MG63 (cell line): ENCODE results near the gene ZNF691. TPM values are rescaled to one million over a fixed set of nuclear protein-coding genes. Genes with fewer than 3 reads are reported as not detected.
"Not testable (repeated sequence)": the region's sequence is repeated elsewhere in the genome, so short reads cannot be mapped to it uniquely, and the experiment has no call there.

ENCODE experiments used
- DNase-seq: peaks from one replicate; pipeline ENCODE4 v3.0.0-alpha.2; 2020
- H3K27me3 ChIP-seq: fragments of 250-450 bp; sonication (Bioruptor Pico); 2 replicates; pipeline ENCODE4 v1.5.1; 2020; ENCODE audit warnings: mild to moderate bottlenecking, moderate library complexity
- H3K36me3 ChIP-seq: fragments of 250-450 bp; sonication (Bioruptor Pico); 2 replicates; pipeline ENCODE4 v1.5.1; 2020; ENCODE audit warnings: mild to moderate bottlenecking, moderate library complexity
- H3K4me3 ChIP-seq: fragments of 250-450 bp; sonication (Bioruptor Pico); 2 replicates; pipeline ENCODE4 v1.5.1; 2020; ENCODE audit warnings: mild to moderate bottlenecking, moderate library complexity
- H3K9me3 ChIP-seq: fragments of 250-450 bp; sonication (Bioruptor Pico); 2 replicates; pipeline ENCODE4 v1.5.1; 2020; ENCODE audit warnings: mild to moderate bottlenecking, moderate library complexity
- total RNA-seq: library from RNA; depleted of rRNA; stranded (reverse); fragments of >200 nt; shearing (Covaris generic); gene quantifications from 2 replicates; pipeline ENCODE4 v1.2.3, GENCODE V29; 2014; ENCODE audit warnings: low replicate concordance; rRNA removed

Gene ZNF691
- total RNA-seq, 1 experiment from 2014 or later = 10.3 TPM

DNA sequence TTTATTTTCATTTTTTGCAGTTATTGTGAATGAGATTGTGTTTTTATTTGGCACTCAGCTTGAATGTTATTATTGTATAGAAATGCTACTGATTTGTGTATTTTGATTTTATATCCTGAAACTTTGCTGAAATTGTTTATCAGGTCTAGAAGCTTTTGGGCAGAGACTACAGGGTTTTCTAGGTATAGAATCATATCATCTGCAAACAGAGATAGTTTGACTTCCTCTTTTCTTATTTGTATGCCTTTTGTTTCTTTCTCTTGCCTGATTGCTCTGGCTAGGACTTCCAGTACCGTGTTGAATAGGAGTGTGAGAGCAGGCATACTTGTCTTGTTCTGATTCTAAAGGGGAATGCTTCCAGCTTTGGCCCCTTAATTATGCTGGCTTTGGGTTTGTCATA lies 27.3 kb downstream of the ZNF691 start:
- no peak for DNase-seq
- H3K27me3 ChIP-seq = peaks cover 7% of the 10 kb centered on the region; the same call in 1 of the 2 replicates
- no peaks in the 10 kb centered on the region for H3K36me3 ChIP-seq
- H3K4me3 ChIP-seq = no peak overlapping the region
- H3K9me3 ChIP-seq = peaks cover 6% of the 10 kb centered on the region

DNA sequence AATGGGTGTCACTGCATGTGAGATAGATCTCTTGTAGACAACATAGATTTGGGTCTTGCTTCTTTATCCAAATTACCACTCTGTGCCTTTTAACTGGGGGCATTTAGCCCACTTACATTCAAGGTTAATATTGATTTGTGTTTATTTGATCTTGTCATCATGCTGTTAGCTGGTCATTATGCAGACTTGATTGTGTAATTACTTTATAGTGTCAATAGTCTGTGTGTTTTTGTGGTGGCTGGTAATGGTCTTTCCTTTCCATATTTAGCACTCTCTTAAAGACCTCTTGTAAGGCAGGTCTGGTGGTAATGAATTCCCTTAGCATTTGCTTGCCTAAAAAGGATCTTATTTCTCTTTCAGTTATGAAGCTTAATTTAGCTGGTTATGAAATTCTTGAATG lies 29.6 kb downstream of the ZNF691 start:
- no peak overlapping the region for H3K4me3 ChIP-seq
- H3K27me3 ChIP-seq = peaks cover 9% of the 10 kb centered on the region; the same call in 1 of the 2 replicates
- no peak for DNase-seq
- H3K9me3 ChIP-seq = peaks cover 6% of the 10 kb centered on the region
- H3K36me3 ChIP-seq = no peaks in the 10 kb centered on the region

GRCh38 chr1:42877380-42877779 lies 31.0 kb downstream of the ZNF691 start:
- H3K27me3 ChIP-seq = 0 out of 2 replicates have a peak, but pooled peaks cover 6% of the 10 kb centered on the region
- no peaks in the 10 kb centered on the region for H3K36me3 ChIP-seq
- H3K4me3 ChIP-seq = no peak overlapping the region
- DNase-seq = no peak
- H3K9me3 ChIP-seq = peaks cover 6% of the 10 kb centered on the region

DNA sequence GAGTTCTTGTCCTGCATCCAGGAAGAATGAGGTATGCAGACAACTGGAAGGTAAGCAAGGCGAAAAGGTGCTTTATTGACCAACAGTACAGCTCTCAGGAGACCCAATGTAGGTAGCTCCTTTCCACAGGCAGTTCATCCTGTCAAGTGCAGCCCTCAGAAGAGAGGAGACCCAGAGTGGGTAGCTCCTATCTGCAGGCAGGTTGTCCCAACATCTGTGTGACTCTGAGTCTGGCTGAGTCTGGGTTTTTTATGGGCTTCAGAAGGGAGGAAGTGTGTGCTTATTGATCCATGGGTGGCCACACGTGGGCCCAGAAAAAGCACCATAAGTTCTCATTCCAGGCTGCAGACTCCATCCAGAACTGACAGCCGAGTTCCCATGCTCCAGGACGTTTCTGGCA lies 34.0 kb downstream of the ZNF691 start:
- Histone ChIP-seq H3K4me3 (no peak overlapping the region), H3K36me3 (no peaks in the 10 kb centered on the region), H3K9me3 (no peaks in the 10 kb centered on the region), H3K27me3 (peaks cover 6% of the 10 kb centered on the region; the same call in 1 of the 2 replicates)
- no peak for DNase-seq

- H3K9me3 ChIP-seq = no peaks in the 10 kb centered on the region
- no peak overlapping the region for H3K4me3 ChIP-seq
- DNase-seq = no peak
- peaks cover 3% of the 10 kb centered on the region; the same call in 1 of the 2 replicates for H3K27me3 ChIP-seq
- no peaks in the 10 kb centered on the region for H3K36me3 ChIP-seq
These were observed 39.8 kb downstream of the ZNF691 start for GRCh38 chr1:42886046-42886739.

- H3K4me3 ChIP-seq = no peak overlapping the region
- no peak for DNase-seq
These were observed 40.4 kb downstream of the ZNF691 start for GRCh38 chr1:42886800-42887199.

DNA sequence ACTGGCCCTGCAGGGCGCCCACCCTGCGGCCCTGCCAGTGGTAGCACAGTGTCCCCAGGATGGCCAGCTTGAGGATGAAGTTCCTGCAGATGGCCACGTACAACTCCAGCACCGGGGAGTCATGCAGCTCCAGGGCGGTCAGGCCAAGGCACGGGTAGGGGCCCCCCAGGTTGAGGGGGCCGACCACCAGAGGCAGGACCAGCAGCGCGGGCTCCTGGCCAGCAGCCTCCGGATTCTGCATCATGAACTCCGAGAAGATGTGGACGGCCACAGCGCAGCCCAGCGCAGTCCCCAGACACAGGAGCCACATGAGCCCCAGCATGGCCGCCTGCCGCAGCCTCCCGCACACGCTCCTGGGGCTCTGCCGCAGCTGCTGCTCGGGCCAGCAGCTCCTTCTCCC lies 41.0 kb downstream of the ZNF691 start:
- no peaks in the 10 kb centered on the region for H3K36me3 ChIP-seq
- no peaks in the 10 kb centered on the region for H3K9me3 ChIP-seq
- H3K27me3 ChIP-seq = peaks cover 3% of the 10 kb centered on the region; the same call in 1 of the 2 replicates
- no peak overlapping the region for H3K4me3 ChIP-seq
- DNase-seq = no peak

More at GRCh38 chr1:42886800-42887199, 40.4 kb downstream of the ZNF691 start:
- H3K27me3 ChIP-seq = peaks cover 3% of the 10 kb centered on the region; the same call in 1 of the 2 replicates
- H3K36me3 ChIP-seq = no peaks in the 10 kb centered on the region
- no peaks in the 10 kb centered on the region for H3K9me3 ChIP-seq

- H3K9me3 ChIP-seq = no peaks in the 10 kb centered on the region
- no peaks in the 10 kb centered on the region for H3K36me3 ChIP-seq
- H3K27me3 ChIP-seq = no peaks in the 10 kb centered on the region
- no peak for DNase-seq
- no peak overlapping the region for H3K4me3 ChIP-seq
These were observed 41.7 kb downstream of the ZNF691 start for GRCh38 chr1:42888013-42888633.

DNA sequence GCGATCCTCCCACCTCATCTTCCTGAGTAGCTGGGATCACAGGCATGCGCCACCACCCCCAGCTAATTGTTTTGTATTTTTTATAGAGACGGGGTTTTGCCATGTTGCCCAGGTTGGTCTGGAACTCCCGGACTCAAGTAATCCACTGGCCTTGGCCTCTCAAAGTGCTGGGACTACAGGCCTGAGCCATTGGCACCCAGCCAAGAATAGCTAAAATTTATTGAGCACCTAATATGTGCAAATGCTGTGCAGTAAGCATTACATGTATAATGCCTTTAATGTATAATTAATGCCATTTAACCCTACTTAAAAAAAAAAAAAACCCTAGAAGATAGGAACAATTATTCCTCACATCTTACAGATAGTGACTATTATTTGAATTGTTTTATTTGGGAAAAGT lies 42.9 kb downstream of the ZNF691 start:
- Histone ChIP-seq H3K4me3 (no peak overlapping the region), H3K27me3 (no peaks in the 10 kb centered on the region; the same call in 1 of the 2 replicates), H3K36me3 (no peaks in the 10 kb centered on the region), H3K9me3 (no peaks in the 10 kb centered on the region)
- DNase-seq = no peak

GRCh38 chr1:42891465-42892138 lies 45.2 kb downstream of the ZNF691 start:
- H3K4me3 ChIP-seq = no peak overlapping the region
- 0 out of 2 replicates have a peak, but pooled peaks cover 3% of the 10 kb centered on the region for H3K9me3 ChIP-seq
- no peaks in the 10 kb centered on the region for H3K36me3 ChIP-seq
- no peak for DNase-seq
- H3K27me3 ChIP-seq = peaks cover 8% of the 10 kb centered on the region; the same call in 1 of the 2 replicates

DNA sequence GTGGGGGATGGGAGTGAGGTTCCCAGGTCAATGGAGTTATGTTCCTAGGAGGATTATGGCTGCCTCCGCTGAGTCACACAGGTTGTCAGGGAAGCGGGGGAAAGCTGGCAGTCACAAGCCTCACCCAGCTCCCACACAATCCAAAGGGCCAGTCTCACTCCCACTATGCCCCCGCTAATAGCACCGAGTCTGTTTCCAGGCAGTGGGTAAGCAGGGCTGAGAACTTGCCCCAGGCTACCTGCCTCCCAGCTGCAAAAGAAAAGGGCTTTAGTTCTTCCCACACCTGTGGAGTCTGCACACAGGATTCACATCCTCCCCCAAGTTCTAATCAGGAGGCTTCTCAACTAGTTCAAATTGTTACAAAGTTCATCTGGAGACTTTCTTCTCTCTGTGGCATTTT lies 53.5 kb downstream of the ZNF691 start:
- H3K36me3 ChIP-seq, DNase-seq, H3K27me3 ChIP-seq, H3K4me3 ChIP-seq: not testable (repeated sequence)
- H3K9me3 ChIP-seq = peaks cover 10% of the 10 kb centered on the region; the same call in 1 of the 2 replicates

Other genes with a start within 250 kb of the ZNF691 start
- gene PPIH, start 188.2 kb upstream of the ZNF691 start, total RNA-seq = 79.5 and 110 TPM in 2 replicates
- 1,830 and 1,912 TPM in 2 replicates for gene YBX1, start 164.2 kb upstream of the ZNF691 start, total RNA-seq
- 0.99 TPM in 1 of 2 replicates, not detected in the other for gene CLDN19, start 106.4 kb upstream of the ZNF691 start, total RNA-seq
- 32.4 and 37.3 TPM in 2 replicates for gene P3H1, start 79.6 kb upstream of the ZNF691 start, total RNA-seq
- gene C1orf50, start 79.4 kb upstream of the ZNF691 start, total RNA-seq = 1.3 and 2.0 TPM in 2 replicates
- 0.16 and 0.42 TPM in 2 replicates for gene TMEM269, start 61.6 kb upstream of the ZNF691 start, total RNA-seq
- gene ERMAP, start 29.5 kb upstream of the ZNF691 start, total RNA-seq = 10.3 and 15.3 TPM in 2 replicates
- gene SVBP, start 29.2 kb upstream of the ZNF691 start, total RNA-seq = 9.0 and 31.1 TPM in 2 replicates
- gene SLC2A1, start 112.3 kb downstream of the ZNF691 start, total RNA-seq = 70.3 and 127 TPM in 2 replicates